Measurements from ENCODE around the gene HBS1L.

Gene HBS1L

GRCh38 chr6:135081966-135082365, 27.3 kb upstream of the HBS1L start:
- H3K4me3 ChIP-seq (ENCODE audit: insufficient read depth, low read depth, low read length, poor library complexity, severe bottlenecking): no peak overlapping the region
- H3K36me3 ChIP-seq (ENCODE audit: control insufficient read depth, insufficient read depth, low read length): no peaks in the 10 kb centered on the region
- peaks cover 1% of the 10 kb centered on the region for H3K4me1 ChIP-seq (ENCODE audit: control insufficient read depth, insufficient read depth, low read length, poor library complexity, severe bottlenecking)
- H3K27ac ChIP-seq (ENCODE audit: insufficient read depth, low read length, poor library complexity, severe bottlenecking): no peak overlapping the region
- no peak for DNase-seq
- no peaks in the 10 kb centered on the region for H3K9me3 ChIP-seq (ENCODE audit: control insufficient read depth, low read length)
- no peaks in the 10 kb centered on the region for H3K27me3 ChIP-seq (replicated peaks; ENCODE audit: control insufficient read depth, insufficient read depth, low read length, poor library complexity, severe bottlenecking)

DNA sequence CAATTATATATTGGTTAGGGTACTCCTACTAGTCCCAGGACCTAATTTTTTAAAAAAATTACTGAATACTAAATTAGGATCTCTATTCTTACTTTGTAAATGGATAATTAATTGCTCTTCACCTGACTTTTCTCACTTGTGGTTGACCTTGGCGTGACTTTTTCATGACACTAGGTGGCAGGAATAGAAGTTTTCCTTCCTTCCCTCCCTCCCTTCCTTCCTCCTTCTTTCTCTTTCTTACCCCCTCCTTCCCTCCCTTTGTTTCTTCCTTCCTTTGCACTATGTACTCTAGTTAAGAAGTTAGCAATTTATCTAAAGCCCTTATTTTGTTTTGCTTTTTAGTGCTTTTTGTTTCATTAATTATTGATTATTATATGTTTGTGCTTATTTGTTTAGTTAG, 20.4 kb upstream of the HBS1L start:
- DNase-seq: no peak
- Histone ChIP-seq H3K4me3 (ENCODE audit: insufficient read depth, low read depth, low read length, poor library complexity, severe bottlenecking) (no peak overlapping the region), H3K36me3 (ENCODE audit: control insufficient read depth, insufficient read depth, low read length) (no peaks in the 10 kb centered on the region), H3K27ac (ENCODE audit: insufficient read depth, low read length, poor library complexity, severe bottlenecking) (no peak overlapping the region), H3K4me1 (ENCODE audit: control insufficient read depth, insufficient read depth, low read length, poor library complexity, severe bottlenecking) (no peaks in the 10 kb centered on the region), H3K27me3 (replicated peaks; ENCODE audit: control insufficient read depth, insufficient read depth, low read length, poor library complexity, severe bottlenecking) (no peaks in the 10 kb centered on the region), H3K9me3 (ENCODE audit: control insufficient read depth, low read length) (no peaks in the 10 kb centered on the region)

DNA sequence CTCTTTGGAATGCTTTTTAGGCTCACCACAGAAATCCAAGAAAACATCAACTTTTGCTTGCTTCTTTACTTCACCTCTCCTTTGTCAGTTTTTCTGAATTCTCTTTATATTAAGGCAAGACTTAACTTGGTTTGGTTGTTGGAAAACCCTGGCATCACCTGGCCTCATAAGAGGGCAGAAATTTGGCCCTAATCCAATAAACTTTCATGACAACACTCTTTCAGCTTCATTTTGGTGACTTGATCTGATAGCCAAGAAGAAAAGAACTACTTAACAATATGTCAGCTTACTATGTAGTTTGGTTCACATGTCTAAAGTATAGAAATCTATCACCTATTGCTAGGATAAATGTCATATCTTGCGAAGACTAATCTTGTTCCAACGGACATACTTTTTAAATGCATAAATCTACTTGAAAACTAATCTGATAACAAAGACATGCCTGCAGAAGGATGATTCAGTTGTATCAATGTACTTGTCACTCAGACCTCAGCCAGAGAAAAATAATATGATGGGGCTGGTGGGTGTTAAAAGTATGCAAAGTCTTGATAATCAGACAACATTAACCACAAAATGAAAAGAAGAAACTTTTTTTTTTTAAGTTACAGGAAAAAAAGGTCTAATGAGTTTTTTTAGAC, 19.3 kb upstream of the HBS1L start:
- H3K9me3 ChIP-seq (ENCODE audit: control insufficient read depth, low read length): no peaks in the 10 kb centered on the region
- H3K36me3 ChIP-seq (ENCODE audit: control insufficient read depth, insufficient read depth, low read length): no peaks in the 10 kb centered on the region
- no peak overlapping the region for H3K27ac ChIP-seq (ENCODE audit: insufficient read depth, low read length, poor library complexity, severe bottlenecking)
- H3K27me3 ChIP-seq (replicated peaks; ENCODE audit: control insufficient read depth, insufficient read depth, low read length, poor library complexity, severe bottlenecking): no peaks in the 10 kb centered on the region
- DNase-seq: no peak
- no peak overlapping the region for H3K4me3 ChIP-seq (ENCODE audit: insufficient read depth, low read depth, low read length, poor library complexity, severe bottlenecking)
- H3K4me1 ChIP-seq (ENCODE audit: control insufficient read depth, insufficient read depth, low read length, poor library complexity, severe bottlenecking): no peaks in the 10 kb centered on the region

DNA sequence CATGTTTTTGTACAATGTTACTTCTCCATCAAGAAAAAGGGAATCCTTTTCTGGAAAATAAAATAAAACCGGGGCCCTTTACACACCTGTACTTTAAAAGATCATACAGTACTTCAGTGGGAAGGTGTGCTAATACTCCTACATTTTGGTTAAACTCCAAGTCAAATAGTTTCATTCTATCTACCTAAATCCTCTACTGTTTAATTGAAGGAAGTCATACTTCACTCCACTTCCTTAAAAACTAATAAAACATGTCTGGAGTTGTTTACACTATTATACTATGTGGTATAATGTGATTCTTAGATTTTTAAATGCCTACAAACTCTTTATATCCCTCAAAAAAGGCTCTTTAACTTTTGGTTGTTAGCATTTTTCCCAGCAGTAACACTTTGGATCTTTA, 18.6 kb upstream of the HBS1L start:
- no peaks in the 10 kb centered on the region for H3K36me3 ChIP-seq (ENCODE audit: control insufficient read depth, insufficient read depth, low read length)
- no peaks in the 10 kb centered on the region for H3K9me3 ChIP-seq (ENCODE audit: control insufficient read depth, low read length)
- H3K4me3 ChIP-seq (ENCODE audit: insufficient read depth, low read depth, low read length, poor library complexity, severe bottlenecking): no peak overlapping the region
- DNase-seq: no peak
- H3K27ac ChIP-seq (ENCODE audit: insufficient read depth, low read length, poor library complexity, severe bottlenecking): no peak overlapping the region
- no peaks in the 10 kb centered on the region for H3K4me1 ChIP-seq (ENCODE audit: control insufficient read depth, insufficient read depth, low read length, poor library complexity, severe bottlenecking)
- no peaks in the 10 kb centered on the region for H3K27me3 ChIP-seq (replicated peaks; ENCODE audit: control insufficient read depth, insufficient read depth, low read length, poor library complexity, severe bottlenecking)

GRCh38 chr6:135072753-135073152, 18.1 kb upstream of the HBS1L start:
- DNase-seq: no peak
- H3K27me3 ChIP-seq (replicated peaks; ENCODE audit: control insufficient read depth, insufficient read depth, low read length, poor library complexity, severe bottlenecking): no peaks in the 10 kb centered on the region
- H3K36me3 ChIP-seq (ENCODE audit: control insufficient read depth, insufficient read depth, low read length): no peaks in the 10 kb centered on the region
- no peak overlapping the region for H3K27ac ChIP-seq (ENCODE audit: insufficient read depth, low read length, poor library complexity, severe bottlenecking)
- no peak overlapping the region for H3K4me3 ChIP-seq (ENCODE audit: insufficient read depth, low read depth, low read length, poor library complexity, severe bottlenecking)
- no peaks in the 10 kb centered on the region for H3K9me3 ChIP-seq (ENCODE audit: control insufficient read depth, low read length)
- no peaks in the 10 kb centered on the region for H3K4me1 ChIP-seq (ENCODE audit: control insufficient read depth, insufficient read depth, low read length, poor library complexity, severe bottlenecking)

- H3K36me3 ChIP-seq (ENCODE audit: control insufficient read depth, insufficient read depth, low read length): no peaks in the 10 kb centered on the region
- no peak overlapping the region for H3K27ac ChIP-seq (ENCODE audit: insufficient read depth, low read length, poor library complexity, severe bottlenecking)
- H3K9me3 ChIP-seq (ENCODE audit: control insufficient read depth, low read length): no peaks in the 10 kb centered on the region
- no peak overlapping the region for H3K4me3 ChIP-seq (ENCODE audit: insufficient read depth, low read depth, low read length, poor library complexity, severe bottlenecking)
- no peak for DNase-seq
- H3K27me3 ChIP-seq (replicated peaks; ENCODE audit: control insufficient read depth, insufficient read depth, low read length, poor library complexity, severe bottlenecking): no peaks in the 10 kb centered on the region
- H3K4me1 ChIP-seq (ENCODE audit: control insufficient read depth, insufficient read depth, low read length, poor library complexity, severe bottlenecking): no peaks in the 10 kb centered on the region
Measured at GRCh38 chr6:135071541-135071940, 16.9 kb upstream of the HBS1L start.

GRCh38 chr6:135067911-135068310, 13.3 kb upstream of the HBS1L start:
- Histone ChIP-seq H3K9me3 (ENCODE audit: control insufficient read depth, low read length) (no peaks in the 10 kb centered on the region), H3K27me3 (replicated peaks; ENCODE audit: control insufficient read depth, insufficient read depth, low read length, poor library complexity, severe bottlenecking) (no peaks in the 10 kb centered on the region), H3K4me3 (ENCODE audit: insufficient read depth, low read depth, low read length, poor library complexity, severe bottlenecking) (no peak overlapping the region), H3K27ac (ENCODE audit: insufficient read depth, low read length, poor library complexity, severe bottlenecking) (no peak overlapping the region), H3K4me1 (ENCODE audit: control insufficient read depth, insufficient read depth, low read length, poor library complexity, severe bottlenecking) (no peaks in the 10 kb centered on the region), H3K36me3 (ENCODE audit: control insufficient read depth, insufficient read depth, low read length) (no peaks in the 10 kb centered on the region)
- no peak for DNase-seq

GRCh38 chr6:135066806-135067205, 12.2 kb upstream of the HBS1L start:
- no peak for DNase-seq
- Histone ChIP-seq H3K27ac (ENCODE audit: insufficient read depth, low read length, poor library complexity, severe bottlenecking) (no peak overlapping the region), H3K27me3 (replicated peaks; ENCODE audit: control insufficient read depth, insufficient read depth, low read length, poor library complexity, severe bottlenecking) (no peaks in the 10 kb centered on the region), H3K36me3 (ENCODE audit: control insufficient read depth, insufficient read depth, low read length) (no peaks in the 10 kb centered on the region), H3K9me3 (ENCODE audit: control insufficient read depth, low read length) (no peaks in the 10 kb centered on the region), H3K4me1 (ENCODE audit: control insufficient read depth, insufficient read depth, low read length, poor library complexity, severe bottlenecking) (no peaks in the 10 kb centered on the region), H3K4me3 (ENCODE audit: insufficient read depth, low read depth, low read length, poor library complexity, severe bottlenecking) (no peak overlapping the region)

DNA sequence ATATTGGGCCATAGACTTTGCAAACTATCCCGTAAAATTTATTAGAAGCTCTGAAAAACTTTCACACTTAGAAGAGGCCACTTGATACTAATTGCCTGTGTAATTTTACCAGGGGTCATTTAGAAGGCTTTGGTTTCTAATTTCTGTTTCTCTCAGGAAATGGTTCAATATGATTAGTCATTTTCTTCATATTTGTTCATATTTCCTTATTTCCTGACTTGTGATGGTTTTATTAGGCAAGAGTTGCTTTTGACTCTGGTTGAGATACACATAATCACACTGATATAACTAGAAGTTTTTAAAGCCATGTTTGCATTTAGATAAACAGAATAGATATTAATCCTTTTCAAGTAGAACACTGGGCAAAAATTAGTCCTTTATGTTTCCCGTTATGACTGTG, 11.8 kb upstream of the HBS1L start:
- DNase-seq: no peak
- Histone ChIP-seq H3K27me3 (replicated peaks; ENCODE audit: control insufficient read depth, insufficient read depth, low read length, poor library complexity, severe bottlenecking) (no peaks in the 10 kb centered on the region), H3K9me3 (ENCODE audit: control insufficient read depth, low read length) (no peaks in the 10 kb centered on the region), H3K4me1 (ENCODE audit: control insufficient read depth, insufficient read depth, low read length, poor library complexity, severe bottlenecking) (no peaks in the 10 kb centered on the region), H3K27ac (ENCODE audit: insufficient read depth, low read length, poor library complexity, severe bottlenecking) (no peak overlapping the region), H3K36me3 (ENCODE audit: control insufficient read depth, insufficient read depth, low read length) (no peaks in the 10 kb centered on the region), H3K4me3 (ENCODE audit: insufficient read depth, low read depth, low read length, poor library complexity, severe bottlenecking) (no peak overlapping the region)

DNA sequence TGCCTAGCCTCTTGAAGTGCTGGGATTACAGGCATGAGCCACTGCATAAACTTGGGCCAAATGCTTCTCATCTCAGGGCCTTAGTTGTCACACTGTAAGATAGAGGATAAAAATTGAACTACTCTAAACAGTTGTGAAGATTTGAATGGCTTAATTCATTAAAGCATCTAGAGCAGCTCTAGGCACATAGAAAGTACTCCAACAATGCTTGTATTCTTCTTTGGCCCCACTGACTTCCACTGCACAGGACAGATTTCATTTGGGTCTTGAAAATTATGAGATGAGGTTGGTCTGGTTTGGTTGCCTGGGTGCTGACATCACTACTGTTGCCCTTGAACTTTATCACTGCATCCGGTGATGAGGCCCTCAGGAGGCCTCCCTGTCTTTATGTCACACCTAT, 10.0 kb upstream of the HBS1L start:
- H3K36me3 ChIP-seq (ENCODE audit: control insufficient read depth, insufficient read depth, low read length): no peaks in the 10 kb centered on the region
- H3K27ac ChIP-seq (ENCODE audit: insufficient read depth, low read length, poor library complexity, severe bottlenecking): no peak overlapping the region
- no peaks in the 10 kb centered on the region for H3K27me3 ChIP-seq (replicated peaks; ENCODE audit: control insufficient read depth, insufficient read depth, low read length, poor library complexity, severe bottlenecking)
- H3K4me1 ChIP-seq (ENCODE audit: control insufficient read depth, insufficient read depth, low read length, poor library complexity, severe bottlenecking): no peaks in the 10 kb centered on the region
- no peaks in the 10 kb centered on the region for H3K9me3 ChIP-seq (ENCODE audit: control insufficient read depth, low read length)
- no peak overlapping the region for H3K4me3 ChIP-seq (ENCODE audit: insufficient read depth, low read depth, low read length, poor library complexity, severe bottlenecking)
- no peak for DNase-seq

All from effector memory CD4-positive, alpha-beta T cell (primary cell).